Dermis blood vessel endothelial cell (primary cell): Measurements from ENCODE around the gene PRCC. TPM values are rescaled to one million over a fixed set of nuclear protein-coding genes. Genes with fewer than 3 reads are reported as not detected.
A peak's percentile ranks its signal among the peaks of the same experiment; 100 is the strongest.

Source experiments
- DNase-seq: peaks from one replicate; pipeline ENCODE4 v3.0.0; 2010
- total RNA-seq: library from RNA; depleted of rRNA; stranded (reverse); fragments of >200 nt; gene quantifications from 2 replicates; pipeline ENCODE4 v1.2.3, GENCODE V29; 2014

The PRCC gene
- total RNA-seq, 1 donor from 2014 or later: 12.3 TPM

DNA sequence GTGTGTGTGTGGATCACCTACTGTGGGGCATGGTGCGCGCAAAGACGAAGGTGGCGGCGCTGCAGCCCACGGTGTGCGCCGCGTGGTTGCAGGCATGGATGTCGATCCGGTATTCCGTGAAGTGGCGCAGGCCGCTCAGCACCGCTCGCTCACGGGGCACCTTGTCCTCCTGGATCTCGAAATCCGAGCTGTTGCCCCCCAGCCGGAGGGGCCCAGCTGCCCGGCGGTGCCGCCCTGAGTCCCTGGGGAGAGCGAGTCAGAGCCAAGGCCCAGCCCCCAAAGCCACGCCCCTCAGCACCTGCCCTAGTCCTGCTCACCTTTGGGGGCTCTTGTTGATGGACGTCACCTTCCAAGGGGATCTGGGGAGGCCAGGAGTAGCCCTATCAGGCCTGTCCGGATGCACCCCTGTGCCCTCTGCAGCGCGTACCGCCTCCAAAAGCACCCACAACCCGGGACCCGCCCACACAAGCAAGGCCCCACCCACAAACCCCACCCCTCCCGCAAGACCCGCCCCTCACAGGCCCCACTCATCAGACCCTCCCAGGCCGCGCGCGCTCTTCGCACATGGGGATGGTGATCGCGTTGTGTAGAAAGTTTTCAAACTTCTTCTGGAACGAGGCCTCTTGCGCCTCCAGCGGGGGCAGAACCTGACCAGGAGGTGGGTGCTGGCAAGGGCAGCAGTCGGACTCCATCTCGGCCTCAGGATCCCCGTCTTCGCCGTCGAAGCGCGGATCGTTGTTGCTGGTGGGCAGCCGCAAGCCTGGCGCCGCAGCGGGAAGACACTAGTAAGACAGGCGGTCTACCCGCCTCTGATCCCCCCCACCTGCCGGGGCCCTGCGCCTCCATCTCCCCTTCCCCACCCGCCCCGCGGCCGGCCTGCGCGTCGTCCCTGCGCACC, 78.0 kb downstream of the PRCC start:
- peak; percentile 13 for DNase-seq

DNA sequence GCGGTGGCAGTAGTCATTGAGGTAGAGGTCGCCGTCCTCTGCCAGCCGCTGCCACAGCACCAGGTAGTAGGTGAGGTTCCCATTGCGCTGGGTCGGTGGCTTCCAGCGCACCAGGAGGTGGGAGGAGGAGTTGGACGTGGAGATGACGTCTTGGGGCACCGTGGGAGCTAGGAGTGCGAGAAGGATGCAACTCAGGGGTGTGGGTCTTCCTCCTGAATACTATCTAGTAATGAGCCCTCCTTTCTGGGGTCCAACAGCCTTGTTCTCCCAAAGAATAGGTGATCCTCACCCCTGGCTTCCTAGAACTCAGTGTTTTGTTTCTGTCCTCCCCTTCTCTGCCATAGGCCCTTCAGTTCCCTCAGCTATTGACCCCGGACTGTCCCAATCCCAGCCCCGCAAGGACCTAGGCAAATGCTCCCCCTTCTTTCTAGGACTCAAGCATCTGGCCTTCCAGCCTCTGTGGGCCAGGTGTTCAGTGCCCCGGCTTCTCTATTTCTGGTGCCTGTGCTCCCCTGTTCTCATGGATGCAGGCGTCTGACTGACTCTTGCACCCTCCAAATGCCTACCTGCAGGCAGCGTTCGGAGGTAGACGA, 78.7 kb downstream of the PRCC start:
- DNase-seq: no peak

DNA sequence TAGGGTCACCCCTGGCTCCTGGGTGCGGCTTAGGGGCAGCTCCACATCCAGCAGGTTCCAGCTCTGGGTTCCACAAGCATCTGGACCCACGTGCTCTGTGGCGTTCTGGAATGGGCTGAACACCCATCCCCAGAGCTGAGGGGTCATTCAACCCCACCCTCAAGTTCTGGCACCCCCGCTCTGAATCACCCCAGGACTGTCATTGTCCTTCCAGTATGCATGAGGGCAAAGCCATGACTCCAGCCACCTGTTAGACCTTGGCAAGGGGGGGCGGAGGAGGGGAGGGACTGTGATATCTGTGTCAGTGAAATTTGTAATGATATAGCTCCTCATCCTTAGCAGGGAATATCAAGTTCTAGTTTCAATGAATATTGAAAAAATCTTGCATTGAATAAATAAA, 79.3 kb downstream of the PRCC start:
- DNase-seq: no peak

DNA sequence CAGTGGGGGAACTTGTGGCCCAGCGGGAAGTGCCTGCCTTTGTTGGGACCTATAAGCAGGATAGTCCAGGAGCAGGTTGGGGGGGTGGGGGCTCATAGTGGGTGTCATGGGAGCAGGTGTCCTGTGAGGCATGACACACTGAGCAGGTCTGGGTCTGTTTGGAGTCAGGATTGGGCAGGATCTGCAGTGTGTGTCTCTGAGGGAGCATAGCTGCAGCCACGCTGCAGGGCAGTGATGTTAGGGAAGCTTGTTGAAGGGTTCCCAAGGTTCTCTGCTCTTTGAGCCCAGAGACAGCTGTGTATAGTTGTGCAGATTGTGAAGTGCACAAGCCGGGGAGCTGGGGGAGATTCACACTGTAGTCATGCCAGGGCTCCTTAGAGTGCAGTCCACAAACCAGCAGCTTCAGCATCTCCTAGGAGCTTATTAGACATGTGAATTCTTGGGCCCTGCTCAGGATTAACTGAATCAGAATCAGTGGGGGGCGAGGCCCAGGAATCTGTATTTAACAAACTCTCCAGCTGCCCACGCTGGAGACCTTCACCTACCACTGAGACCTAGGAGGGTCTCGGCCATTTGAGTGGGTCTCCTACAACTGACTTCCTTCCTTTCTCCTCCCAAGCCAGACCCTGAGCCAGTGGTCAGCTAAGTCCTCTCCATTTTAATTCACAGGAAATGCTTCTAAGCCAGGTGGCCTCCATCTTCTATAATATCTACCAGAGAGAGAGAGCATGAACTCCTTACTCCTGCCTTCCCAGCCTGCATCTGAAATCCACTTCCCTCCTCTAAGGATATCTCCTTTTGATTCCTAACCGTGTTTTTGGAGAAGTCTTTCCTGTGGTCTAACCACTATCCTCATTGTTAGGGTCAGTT, 80.5 kb downstream of the PRCC start:
- DNase-seq: no peak

DNA sequence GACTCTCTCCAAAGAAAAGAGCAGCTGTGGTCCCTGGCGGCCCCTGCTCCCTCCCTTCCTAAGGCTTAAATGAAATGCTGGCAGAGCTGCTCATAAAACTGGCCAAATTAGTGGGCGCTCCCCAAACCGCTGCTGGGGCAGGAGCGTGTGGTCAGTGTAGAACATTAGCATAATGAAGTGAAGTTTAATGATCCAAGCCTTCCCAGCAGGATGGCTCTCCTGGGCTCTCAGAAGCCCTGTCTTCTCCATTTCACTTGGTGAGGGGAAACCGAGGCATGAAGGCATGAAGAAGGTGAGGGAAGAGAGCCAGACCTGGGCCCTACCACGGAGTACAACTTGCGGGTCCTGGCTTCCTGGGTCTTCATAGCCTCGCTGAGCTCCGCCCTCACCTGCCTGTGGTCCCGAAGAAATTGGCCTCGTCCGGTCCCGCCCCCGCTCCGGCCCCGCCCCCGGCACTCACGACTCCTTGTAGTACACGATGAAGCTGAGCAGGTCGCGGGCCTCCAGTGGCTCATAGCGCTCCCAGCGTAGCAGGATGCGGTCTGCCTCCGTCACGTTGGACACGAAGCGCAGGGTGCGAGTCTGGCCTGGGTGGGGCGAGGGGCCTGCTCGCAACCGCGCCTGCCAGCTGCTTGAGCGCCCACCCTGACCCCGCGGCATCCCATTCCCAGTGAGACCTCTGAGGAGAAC, 81.3 kb downstream of the PRCC start:
- DNase-seq: no peak

DNA sequence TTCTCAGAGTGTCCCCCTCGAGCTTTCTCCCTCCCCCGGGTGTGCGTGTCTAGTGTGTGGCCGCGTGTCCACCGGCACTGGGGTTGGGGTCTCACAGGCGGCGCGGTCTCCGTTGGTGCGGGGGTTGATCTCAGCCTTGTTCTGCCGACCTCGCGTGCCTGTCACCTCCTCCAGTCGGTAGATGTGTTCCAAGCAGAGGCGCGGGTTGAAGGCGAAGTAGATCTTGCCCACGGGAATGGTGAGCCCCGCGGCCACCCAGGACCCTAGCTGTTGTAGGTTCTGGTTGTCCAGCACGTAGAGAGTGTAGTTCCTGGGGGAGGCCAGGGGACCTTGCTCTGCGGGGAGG, 81.8 kb downstream of the PRCC start:
- DNase-seq: no peak

Other genes starting within 250 kb of the PRCC start
- gene IQGAP3, start 195.0 kb upstream of the PRCC start, total RNA-seq: 7.3 and 37.9 TPM in 2 replicates
- gene TTC24, start 187.8 kb upstream of the PRCC start, total RNA-seq: not detected in 2 replicates
- gene NAXE, start 175.8 kb upstream of the PRCC start, total RNA-seq: 77.6 and 95.1 TPM in 2 replicates
- 16.7 and 28.2 TPM in 2 replicates for gene GPATCH4, start 166.1 kb upstream of the PRCC start, total RNA-seq
- gene HAPLN2, start 148.1 kb upstream of the PRCC start, total RNA-seq: not detected in 2 replicates
- gene BCAN, start 125.4 kb upstream of the PRCC start, total RNA-seq: not detected in 2 replicates
- 65.6 and 78.8 TPM in 2 replicates for gene NES, start 90.1 kb upstream of the PRCC start, total RNA-seq
- 0.34 TPM in 1 of 2 replicates, not detected in the other for gene CRABP2, start 62.0 kb upstream of the PRCC start, total RNA-seq
- 11.8 and 13.3 TPM in 2 replicates for gene METTL25B, start 39.1 kb upstream of the PRCC start, total RNA-seq
- gene ISG20L2, start 38.8 kb upstream of the PRCC start, total RNA-seq: 8.7 and 11.7 TPM in 2 replicates
- 31.0 and 34.7 TPM in 2 replicates for gene MRPL24, start 26.4 kb upstream of the PRCC start, total RNA-seq
- gene HDGF, start 15.9 kb upstream of the PRCC start, total RNA-seq: 149 and 294 TPM in 2 replicates
- gene SH2D2A, start 49.3 kb downstream of the PRCC start, total RNA-seq: not detected in 2 replicates
- not detected in 2 replicates for gene INSRR, start 91.6 kb downstream of the PRCC start, total RNA-seq
- gene NTRK1, start 93.3 kb downstream of the PRCC start, total RNA-seq: not detected in 2 replicates
- 19.1 and 53.5 TPM in 2 replicates for gene PEAR1, start 126.2 kb downstream of the PRCC start, total RNA-seq
- gene LRRC71, start 153.1 kb downstream of the PRCC start, total RNA-seq: 0.14 and 0.34 TPM in 2 replicates